Stimulated activated CD4-positive, alpha-beta T cell treated with anti-CD3 and anti-CD28 coated beads, Interleukin-12 subunit alpha, Interleukin-12 subunit beta, amount 100 ng/mL, for 48 hours (primary cell): ENCODE measurements around the gene AUTS2.

Experiments
- DNase-seq, 3 donors: peaks; one replicate each; pipeline ENCODE4 v3.0.0-alpha.2; 2020; ENCODE audit warnings: low read depth in 2 of 3, low spot score in 1 of 3

Gene AUTS2

DNA sequence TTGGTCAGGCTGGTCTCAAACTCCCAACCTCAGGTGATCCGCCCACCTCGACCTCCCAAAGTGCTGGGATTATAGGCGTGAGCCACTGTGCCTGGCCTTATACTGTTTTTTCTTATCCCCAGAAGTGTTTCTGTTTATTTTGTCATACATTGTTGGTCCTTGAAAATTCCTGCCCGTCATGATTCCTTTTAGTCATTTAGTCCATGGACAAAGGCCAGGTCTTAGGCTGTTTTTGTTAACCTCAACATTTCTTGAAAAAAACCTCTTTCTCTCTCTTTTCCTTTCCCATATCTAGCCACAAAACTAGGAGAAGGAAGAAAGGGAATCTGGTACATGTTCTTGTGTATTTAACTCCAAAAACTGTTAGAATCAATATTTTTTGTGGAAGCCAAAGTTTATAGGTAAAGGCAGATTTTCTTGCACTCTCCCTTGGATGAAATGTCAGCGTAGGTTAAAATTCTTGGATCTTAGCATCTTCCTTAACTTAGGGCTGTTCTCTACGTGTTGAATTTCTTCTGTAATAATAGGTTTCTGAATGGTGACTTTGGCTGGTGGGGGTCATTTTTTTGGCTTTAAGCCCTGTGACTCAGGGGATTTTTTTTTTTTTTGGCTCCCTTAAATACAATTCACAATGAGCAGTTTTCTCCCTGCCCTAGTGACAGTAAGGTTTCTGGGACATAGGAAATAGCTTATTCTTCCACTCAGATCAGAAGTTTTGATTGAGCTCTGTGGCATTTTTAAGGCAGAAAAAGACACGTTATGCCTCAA lies 500.8 kb downstream of the AUTS2 start:
- DNase-seq, result no peak

DNA sequence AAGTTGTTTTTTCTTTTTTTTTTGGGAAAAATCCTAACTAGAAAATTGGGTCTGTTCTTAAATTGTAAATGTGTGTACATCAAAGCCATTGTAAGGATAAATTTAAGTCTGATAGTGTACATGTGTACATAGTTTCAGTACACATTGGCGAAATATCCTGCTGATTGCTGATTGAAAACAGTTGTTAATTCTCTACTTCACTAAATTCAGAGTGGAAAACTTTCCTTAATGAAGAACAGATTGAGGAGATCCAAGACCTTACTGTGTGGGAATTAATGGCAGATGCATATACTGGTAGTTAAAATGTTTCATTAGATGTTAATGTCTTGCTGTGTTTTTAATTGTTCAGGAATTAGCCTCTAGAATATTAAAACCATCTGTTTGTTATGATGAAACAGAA lies 506.0 kb downstream of the AUTS2 start:
- no peak for DNase-seq

DNA sequence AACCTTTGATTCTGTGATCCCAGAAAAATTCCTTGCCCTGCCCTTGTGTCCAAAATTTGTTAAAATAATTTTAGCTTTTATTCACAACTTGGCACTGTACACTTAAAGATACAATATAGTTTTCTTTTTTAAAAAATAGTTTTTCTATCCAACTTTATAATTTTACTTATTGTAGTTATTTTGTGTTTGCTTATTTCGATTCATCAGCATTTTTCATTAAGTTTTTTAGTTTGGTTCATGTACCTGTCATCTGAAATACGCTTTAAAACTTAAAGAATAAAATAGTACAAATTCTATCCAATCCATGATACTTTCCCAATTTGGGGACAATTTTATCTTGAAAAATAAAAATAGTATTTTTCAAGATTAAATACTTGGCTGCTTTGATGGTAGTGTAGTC lies 514.8 kb downstream of the AUTS2 start:
- no peak for DNase-seq

DNA sequence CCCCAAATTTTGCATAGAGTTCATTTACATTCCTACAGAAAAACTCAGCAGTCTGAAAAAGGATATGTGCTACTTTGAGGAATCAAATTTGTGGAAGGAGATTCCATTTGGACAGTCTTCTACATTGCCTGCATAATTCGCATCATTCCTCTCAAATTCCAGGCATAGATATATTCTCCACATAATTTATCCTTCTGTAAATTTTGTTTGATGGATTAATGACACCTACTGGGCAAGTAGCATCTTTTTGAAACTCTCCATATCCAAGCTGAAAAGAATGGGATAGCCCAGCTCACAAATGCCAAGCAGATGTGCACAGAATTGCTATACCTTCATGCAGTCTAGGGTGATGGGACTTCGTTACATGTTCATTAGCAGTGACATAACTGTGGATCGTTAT lies 515.3 kb downstream of the AUTS2 start:
- DNase-seq, result no peak

DNA sequence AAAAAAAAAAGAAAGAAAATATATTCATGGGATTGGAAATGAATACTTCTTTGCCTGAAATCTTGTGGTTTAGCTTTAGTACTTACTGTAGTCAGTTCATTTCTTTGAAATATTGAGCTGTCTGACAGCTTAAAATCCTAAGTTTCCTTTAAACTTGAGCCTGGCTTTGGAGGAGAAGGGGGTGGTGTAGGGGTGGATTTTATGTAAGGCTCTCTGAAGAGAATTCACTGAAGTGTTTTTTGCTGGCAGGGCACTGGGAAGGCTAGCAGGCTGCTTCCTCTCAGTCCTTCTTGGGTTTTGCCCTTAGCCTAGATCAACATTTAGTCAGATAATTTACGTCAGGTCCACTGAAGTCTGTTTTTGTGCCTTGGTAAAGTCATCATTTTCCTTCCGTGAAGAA lies 516.5 kb downstream of the AUTS2 start:
- DNase-seq, result no peak

DNA sequence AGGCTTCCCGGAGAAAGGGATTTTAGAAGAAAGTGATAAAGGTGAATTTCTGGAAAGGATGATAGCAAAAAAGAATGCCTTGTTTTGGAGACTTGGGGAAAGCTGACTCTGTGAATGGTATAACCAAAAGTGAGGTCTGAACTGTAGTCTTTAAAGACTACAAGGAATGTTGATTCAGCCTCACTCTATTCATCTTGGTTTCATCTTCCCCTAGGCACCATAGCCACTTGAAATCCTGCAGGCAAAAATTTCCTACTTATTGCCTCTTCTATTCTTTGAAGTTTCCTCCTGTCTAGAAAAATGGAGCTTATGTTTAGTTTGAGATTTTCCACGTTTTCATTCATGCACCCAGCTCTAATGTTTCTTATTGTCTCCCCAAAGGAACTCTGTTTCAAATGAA lies 518.0 kb downstream of the AUTS2 start:
- DNase-seq, result no peak

DNA sequence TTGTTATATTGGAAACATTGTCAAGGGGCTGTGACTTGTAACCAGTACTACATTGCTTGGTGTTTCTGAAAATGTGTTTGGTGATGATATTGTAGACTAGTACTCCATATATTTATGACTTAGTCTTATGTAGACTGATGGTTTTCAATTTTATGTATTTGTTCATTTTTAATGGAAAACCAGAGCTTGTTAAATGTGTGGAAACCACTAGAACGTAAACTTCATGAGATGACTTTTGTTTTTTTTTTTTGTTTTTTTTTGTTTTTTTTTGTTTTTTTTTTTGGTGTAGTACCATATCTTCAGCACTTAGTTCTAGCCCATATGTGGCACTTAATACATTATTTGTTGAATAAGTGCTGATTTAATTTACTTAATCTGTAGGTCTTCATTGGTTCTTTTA lies 518.6 kb downstream of the AUTS2 start:
- no peak for DNase-seq

DNA sequence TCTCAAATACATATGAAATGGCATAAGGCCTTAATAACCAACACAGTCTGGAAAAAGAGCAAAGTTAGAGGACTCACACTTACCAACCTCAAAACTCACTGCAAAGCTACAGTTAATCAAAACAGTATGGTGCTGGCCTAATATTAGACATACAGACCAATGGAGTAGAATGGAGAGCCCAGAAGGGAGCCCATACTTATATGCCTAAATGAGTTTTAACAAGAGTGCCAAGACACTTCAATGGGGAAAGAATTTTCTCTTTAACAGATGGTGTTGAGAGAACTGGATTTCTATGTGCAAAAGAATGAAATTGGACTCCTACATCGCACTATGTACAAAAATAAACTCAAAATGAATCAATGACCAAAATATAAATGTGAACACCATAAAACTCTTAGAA lies 522.6 kb downstream of the AUTS2 start:
- DNase-seq, result no peak

DNA sequence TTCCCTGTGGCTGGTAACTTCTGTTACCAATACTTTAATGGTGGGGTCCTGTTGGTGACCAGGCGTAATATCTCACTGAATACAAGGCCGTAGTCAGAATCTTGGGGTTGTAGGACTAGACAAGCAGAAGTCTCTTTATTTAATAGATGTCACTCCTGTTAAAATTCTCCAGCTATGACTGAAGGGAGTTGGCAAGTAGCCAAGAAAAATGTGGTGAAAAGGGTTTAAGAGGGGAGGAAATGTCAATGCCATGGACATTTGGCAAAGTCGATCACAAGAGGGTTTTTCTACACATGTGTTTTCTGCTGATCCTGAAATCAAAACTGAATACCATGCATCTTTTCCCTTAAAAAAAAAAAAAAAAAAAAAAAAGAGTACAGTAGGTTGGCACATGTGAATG lies 533.5 kb downstream of the AUTS2 start:
- no peak for DNase-seq

DNA sequence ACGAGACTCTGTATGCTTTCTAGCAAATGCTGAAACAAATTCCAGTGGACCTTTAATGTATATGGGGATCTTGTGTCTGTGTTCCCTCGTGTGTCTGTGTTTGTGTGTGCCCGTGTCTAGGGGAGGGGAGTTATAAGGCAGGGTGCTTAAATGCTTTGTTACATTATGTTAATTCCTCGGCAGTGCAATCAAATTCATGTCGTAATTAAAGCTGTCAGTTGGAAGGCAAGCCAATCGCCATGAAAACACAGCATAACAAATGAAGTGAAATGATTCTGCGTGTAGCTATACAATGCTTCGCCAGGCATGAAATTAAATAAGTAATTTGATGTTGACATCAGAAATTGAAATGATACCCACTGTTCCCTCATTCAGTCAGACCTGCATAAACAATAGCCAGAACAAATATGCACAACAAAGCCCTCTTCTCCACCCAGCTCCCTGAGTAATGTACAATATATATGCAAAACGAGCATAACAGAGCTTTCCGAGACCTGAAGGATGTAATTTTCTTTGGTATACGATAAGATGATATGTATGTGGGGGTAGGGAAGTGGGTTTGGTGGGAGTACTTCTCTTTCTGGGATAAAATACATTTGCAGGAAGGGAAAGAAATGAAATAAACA lies 534.1 kb downstream of the AUTS2 start:
- DNase-seq, result no peak

DNA sequence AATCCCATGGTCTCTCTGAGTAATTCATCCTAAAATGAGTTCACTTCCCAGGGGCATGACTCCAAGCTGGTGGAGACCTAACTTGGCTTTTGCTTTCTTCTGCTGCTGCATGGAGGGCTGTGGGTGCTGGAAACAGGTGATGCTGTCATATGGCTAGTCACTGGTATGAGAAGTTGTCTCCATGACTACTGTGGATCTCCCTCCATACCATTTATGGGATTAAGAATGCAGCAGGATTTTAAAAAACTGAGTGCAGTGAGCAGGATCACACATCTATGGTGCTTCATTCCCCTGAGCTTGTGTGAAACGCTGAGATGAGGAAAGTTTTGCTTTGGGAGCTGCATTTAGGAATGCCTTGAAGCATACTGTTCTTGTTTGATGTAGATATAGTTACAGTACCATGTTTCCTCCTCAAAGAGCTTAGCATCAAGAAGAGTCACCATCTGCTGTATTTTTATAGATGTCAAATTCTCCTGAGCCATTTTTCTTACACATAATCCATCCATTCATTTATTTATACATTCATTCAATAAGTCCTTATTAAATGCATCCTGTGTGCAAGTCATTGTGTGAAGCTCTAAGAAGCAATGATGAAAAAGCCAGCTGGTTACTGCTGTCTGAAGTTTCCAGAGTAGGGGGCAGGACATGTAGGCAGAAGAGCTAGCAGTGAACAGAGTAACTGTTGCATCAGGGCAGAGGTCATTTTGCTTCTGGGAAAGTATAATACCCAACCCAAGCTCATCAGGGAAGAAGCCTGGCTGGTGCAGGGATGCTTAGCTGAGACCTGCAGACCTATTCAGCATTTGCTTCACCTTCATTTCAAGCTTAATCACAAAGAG lies 534.8 kb downstream of the AUTS2 start:
- no peak for DNase-seq

DNA sequence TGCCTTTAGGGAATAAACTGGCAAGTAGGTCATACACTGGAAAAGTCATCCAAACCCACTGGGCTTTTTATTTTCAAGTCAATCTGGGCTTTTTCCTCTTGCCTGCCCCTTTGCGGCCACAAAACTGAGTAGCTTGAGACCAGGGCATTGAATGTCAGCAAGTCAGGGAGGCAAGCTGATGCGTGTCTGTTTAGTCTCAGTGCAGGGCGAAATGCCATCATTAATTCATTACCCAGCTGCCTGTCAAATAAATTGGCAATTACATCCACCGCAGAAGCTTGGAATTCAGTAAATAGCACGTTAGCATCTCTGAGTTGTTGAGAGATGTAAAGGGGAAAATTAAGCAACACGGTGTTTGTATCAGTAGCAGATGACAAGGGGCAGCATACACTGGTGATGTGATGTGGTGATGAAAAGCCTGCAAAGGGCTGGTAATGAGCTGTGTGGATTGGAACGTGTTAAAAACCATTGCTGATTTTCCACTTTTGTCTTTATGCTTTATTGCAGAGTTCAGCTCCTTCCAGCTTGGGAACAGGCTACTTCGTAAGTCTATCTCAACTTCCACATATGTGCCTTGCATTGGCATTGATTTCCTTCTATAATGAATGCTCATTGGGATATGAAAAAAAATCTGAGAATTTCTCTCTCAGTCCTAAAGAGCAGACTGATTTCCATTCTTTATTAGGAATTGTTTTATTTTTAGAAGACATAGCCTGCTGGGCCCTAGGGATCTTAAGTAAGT lies 535.9 kb downstream of the AUTS2 start:
- no peak for DNase-seq

DNA sequence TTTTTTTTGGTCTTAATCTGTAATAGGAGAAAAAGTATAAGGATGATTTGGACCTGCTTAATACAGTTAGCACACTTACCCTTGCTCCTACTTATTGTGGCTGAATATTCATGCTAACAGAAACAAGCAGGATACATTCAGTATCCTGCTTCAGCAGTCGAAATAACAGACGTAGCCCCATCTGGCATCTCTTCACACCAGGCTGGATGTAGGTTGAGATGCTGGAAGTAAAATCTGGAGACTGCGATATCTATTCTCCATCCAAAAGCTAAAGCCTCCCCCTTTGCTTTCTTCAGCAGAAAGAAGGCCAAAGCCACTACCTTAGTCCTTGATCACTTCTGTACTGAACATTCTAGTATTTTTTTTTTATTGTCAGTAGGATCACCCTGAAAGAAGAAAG lies 537.4 kb downstream of the AUTS2 start:
- no peak for DNase-seq

DNA sequence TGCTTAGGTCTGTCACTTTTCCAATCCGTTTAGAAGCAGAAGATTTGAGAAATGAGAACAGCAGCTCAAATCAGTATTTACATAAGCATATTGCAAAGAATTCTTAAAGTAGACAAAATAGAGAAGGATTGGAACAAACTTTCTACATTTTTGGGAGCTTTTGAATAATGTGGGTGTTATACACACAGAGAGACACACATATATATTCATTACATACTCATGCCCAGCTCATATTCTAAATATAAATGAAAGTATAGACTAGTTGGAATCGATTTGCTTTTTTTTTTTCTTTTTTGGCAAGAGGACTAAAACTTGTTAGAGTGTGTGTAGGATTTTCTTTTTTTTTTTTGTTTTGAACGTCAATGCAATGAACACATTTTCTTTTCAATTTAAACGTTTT lies 538.9 kb downstream of the AUTS2 start:
- DNase-seq, result no peak

DNA sequence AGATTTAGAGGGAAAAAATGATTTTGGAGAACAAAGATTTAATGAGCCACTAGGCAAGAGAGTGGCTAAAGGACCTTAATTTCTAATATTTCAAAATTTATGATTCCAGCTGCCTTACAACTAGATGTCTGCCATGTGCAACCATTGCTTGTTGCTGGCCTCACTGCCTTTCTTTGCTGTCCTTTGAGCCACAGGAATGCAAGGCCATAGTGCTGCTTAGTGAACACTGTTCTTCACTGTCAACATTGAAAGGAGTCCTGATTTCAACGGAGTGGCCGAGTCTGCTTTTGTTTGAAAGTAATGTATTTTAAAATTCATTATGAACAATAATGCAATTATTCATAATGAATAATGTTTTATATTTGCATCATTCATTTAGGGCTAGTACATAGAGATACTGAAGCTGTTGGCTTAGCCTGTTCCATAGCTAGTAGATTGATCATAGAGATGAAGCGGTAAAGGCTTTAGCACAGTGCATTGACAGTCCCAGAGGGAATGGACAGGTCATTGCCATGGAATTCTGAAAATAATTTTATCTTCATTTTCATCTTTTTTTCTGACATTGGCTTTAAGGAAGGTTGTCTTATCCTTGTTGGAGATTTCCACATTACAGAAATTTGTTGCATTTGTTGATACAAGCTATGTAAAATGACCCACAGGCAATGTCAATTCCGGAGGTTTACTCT lies 544.1 kb downstream of the AUTS2 start:
- no peak for DNase-seq

DNA sequence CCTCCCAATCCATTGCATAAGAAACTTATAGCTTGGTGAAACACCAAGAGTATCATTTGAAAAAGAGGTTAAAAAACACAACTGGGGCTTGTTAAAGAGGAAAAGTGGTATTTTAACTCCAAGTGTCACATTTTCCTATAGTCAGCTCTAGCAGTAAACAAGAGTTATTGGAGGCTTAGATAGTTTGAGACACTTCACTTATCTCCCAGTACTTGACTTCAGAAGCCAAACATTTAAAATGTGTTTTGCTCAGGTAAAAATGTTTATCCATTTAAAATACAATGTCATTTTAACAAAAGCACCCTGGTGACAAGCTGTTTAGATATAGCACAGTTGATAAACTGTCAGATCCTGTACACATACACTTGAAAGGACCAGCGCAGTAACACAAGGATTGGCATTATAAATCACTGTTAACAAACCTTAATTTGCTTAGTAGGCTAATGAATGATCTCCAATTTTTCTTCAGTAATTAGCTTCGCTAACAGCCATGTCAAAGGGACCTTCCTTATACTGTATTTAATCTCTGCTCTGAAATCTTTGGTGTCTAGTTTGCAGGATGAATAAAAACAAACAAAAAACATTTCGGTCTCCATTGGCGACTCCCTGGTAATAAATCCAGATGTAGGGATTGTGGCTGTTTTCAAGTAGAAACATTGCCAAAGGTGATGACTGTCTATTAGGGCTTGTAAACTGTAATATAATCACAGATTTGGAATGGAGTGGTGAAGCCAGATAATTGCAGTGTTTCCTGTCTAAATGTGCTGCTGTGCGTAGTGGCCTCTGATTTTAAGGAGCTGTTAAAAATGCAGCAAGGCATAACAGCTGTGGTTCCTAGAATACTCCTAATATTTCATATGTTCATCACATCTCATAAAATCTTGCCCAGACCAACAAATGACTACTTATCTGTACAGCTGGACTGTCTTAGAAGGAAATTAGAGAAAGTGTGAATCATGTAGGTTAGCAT lies 545.1 kb downstream of the AUTS2 start:
- DNase-seq, result no peak

DNA sequence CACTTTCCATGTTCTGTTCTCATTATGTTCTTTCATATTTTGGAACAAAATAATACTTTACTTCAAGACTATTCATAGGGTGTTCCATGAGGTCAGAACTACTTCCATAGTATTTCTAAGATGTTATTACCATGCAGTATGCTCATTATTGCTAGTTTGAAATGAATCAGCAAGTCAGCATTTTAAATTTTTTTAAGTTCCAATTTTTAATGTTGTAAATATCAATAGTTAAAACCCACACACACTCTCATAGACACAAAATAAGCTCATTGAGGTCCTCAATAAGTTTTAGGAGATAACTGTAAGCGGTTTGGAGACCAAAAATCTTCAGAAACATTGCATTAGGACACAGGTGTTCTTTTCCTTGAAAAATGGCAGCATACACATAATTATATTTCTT lies 550.7 kb downstream of the AUTS2 start:
- DNase-seq, result no peak

DNA sequence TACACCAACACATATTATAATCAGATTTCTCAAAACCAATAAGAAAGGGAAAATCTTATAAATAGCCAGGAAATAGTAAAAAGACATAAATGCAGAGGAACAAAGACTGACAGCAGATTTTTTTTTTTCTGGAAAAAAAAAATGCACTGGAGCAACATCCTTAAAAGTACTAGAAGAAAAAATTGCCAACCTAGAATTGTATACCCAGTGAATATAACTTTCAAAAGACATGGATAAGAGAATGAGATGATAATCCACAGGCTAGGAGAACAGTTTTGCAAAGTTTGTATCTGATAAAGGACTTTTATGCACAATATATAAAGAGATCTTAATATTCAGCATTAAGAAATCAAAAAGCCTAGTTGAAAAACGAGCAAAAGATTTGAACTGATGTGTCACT lies 554.0 kb downstream of the AUTS2 start:
- no peak for DNase-seq

DNA sequence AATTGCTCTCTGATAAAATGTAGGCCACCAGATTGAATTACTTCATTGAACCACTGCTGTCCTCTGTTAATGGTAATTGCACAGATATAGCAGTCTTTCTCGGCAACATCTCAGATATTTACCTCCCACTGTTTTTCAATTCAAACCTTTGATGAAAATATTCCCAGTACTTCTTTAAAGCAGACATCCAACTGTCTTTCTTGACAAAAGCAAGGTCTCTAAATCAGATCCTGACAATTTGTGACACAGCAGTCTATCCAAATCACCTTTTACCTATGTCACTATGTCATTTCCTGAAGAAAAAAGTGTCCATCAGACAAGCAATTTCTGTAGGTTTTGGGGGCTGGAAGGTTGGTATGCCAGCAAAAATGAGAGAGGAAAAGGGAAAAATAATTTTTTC lies 555.7 kb downstream of the AUTS2 start:
- DNase-seq, result no peak
